Stromal cell of bone marrow (primary cell): ENCODE data around the gene PRCP.

Source experiments
- DNase-seq: peaks from one replicate; pipeline ENCODE4 v3.0.0-alpha.2; 2012; ENCODE audit warnings: low read depth

The PRCP gene

DNA sequence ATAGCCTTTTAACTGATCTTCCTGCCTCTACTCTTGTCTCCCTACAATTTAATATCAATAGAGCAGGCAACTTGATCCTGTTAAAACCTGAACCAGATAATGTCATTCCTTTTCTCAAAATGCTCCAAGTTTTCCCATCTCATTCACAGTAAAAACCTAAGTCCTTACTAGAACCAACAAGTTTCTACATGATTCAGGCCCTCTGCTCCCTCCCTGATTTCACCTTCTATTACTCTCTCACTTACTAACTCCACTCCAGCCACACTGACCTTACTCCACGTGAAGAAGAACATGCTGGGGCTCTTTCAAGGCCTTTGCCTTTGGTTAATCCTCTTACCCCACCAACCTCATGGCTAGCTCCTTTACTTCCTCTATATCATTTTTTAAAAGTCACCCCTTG is 71.1 kb downstream of the PRCP start:
- DNase-seq: no peak

DNA sequence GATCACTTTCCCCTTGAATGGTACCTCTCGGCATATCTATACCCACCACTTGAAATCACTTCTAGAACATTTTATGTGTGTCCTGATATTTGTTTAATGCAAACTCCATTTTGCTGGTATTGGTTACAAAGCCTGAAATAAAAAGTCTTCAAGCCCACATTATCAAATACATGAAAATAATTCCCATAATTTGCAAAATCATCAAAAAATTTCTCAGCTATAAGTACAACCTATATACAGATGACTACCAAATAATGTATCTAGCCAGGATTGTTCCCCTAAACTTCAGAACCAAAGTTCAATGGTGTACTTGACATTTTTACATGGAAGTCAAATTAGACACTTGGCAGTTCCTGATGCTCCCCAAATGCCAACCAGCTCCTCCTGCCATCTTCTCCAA is 71.8 kb downstream of the PRCP start:
- no peak for DNase-seq

- no peak for DNase-seq
These were observed 73.7 kb downstream of the PRCP start for GRCh38 chr11:82826526-82826925.

DNA sequence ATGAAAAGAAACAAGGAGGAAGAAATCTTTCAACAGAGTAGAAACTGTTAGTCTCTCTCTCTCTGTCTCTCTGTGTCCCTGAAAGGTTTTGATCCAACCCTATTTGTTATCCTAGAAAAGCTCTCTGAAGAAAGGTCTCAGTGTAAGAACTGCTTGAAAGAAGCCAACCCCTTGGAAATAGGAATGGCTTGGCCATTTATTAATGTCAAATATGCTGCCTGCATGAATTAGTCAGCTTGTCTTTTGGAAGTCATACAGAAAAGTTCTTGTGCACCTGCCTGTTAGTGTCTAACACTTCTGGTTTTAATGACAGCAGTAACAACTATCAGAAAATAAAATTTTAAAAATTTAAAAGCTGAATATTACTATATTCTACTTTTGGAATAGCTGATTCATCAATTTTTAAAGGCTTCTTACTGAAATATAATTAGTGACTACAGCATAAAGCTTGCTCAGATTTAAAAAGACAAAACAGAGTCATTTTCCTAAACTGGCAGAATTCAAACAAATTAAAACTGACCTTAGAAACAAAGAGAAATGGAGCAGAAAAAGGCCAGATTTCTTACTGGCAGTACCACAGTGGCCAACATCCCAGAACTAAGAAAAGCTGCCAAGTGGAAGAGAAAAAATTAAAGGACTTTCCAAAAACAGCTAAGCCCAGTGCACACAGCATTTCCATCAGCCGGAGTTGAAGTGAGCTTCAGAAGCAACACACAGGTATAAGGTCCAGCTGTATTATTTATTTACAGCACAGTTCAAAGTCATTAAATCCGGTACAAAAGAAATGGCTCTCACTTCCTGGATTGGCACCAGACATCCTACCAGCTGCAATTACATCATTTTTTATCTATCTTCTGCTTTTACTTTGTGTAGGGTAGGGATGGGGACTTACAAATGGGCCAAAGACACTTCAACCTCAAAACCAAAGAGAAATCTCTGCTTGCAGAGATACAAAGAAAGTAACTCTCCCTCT is 76.3 kb downstream of the PRCP start:
- DNase-seq: peak; percentile 1

DNA sequence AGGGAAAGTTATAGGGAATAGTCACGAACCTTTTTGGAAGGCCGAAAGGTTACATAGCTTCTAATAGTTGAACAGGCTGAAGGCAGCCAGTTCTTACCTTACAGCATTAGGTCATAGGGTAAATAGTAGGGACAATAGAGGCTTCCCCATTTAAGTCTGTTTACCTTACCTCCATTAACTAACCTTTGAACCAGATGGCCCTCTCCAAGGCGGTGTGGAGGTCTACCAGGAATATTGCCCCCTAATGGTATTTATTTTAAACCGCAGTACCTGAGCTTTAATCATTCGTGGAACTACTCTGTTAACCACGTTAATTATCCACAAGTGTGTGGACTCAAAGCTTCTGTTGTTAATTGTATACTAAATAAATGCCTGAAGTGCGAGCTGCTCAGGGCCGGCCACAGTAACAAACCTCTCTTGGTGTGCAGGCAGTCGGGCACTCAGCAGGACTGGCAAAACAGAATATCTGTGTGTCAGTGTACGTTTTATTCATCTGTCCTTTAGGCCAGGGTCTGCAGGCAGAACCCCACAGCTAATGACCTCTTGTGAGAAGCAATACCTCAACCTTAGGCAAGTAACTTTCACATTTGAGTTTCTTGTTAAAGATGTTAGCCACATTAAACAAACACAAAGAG is 81.7 kb downstream of the PRCP start:
- no peak for DNase-seq

- DNase-seq: no peak
These were observed 84.8 kb downstream of the PRCP start for GRCh38 chr11:82815406-82815805.

DNA sequence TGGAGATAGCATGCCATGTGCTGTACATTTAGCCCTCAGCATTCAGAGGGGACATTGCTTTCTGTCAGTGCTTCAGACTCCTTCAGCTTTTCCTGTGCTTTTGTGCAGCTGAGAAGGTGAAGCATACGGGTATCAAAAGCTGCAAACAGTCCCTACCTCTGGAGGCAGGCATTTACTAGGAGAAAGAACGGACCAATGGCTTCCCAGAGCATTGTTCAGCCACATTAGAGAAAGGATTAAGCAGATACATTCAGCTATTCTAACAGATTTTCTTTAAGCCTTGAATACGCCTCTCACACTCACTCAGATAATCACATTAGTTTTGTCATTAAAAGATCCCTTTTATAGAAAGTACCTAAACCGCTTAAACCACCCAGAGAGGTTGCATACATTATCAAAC is 85.9 kb downstream of the PRCP start:
- no peak for DNase-seq

DNA sequence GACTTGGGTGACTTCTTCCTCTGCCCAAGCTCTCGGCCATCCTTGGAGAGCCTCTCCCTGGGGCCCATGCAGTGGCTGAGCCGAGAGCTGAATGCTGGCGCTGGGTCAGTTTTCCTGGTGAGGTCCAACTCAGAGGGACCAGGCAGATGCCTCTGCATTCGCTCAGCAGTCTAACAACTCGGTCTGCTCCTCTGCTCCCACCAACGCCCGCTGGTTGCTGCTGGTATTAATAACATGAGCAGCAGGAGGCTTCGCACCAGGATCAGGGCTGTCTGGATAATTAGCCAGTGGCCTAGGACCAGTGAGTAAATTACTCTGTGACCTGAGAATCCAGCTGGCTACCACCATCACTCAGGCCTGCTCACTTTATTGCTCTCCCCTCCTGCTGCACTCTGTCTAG is 88.9 kb downstream of the PRCP start:
- no peak for DNase-seq

- no peak for DNase-seq
These were observed 89.5 kb downstream of the PRCP start for GRCh38 chr11:82810738-82811137.

DNA sequence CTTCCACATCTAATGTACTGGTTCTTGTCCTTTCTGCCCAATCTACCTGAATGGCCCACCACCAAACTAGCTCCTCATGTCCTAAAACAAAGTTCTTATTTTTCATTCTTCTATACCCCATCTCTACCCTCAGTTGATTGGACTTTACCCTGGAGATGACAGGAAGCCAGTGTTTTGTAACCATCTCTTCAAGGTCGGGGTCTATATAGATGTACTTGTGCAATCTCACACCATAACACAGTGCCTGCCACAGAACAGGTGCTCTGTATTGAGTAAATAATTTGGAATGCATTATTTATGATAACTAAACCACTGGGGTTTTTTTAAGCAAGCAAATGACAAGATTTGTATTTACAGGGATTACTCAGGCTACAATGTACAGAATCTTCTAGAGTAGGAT is 89.9 kb downstream of the PRCP start:
- no peak for DNase-seq

GRCh38 chr11:82807646-82808045 is 92.6 kb downstream of the PRCP start:
- no peak for DNase-seq

DNA sequence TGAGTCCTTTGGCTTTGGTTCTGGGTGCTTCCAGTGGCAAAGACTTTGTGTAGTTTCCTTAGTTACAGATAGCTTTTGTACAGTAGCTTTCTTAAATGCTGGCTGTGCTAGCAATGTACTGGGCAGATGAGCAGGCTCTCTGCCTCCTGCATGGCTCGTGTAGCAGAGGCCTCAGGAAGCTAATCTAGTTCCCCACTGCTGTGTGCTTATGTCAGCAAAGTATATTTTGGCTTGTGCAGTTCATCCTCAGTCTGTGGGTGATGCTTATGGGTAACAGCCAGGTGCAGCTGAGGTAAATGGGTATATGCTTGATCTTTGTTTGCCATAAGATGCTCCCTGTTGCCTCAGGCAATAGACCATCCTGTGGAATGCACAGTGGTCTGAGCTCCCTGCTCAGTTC is 97.5 kb downstream of the PRCP start:
- no peak for DNase-seq

DNA sequence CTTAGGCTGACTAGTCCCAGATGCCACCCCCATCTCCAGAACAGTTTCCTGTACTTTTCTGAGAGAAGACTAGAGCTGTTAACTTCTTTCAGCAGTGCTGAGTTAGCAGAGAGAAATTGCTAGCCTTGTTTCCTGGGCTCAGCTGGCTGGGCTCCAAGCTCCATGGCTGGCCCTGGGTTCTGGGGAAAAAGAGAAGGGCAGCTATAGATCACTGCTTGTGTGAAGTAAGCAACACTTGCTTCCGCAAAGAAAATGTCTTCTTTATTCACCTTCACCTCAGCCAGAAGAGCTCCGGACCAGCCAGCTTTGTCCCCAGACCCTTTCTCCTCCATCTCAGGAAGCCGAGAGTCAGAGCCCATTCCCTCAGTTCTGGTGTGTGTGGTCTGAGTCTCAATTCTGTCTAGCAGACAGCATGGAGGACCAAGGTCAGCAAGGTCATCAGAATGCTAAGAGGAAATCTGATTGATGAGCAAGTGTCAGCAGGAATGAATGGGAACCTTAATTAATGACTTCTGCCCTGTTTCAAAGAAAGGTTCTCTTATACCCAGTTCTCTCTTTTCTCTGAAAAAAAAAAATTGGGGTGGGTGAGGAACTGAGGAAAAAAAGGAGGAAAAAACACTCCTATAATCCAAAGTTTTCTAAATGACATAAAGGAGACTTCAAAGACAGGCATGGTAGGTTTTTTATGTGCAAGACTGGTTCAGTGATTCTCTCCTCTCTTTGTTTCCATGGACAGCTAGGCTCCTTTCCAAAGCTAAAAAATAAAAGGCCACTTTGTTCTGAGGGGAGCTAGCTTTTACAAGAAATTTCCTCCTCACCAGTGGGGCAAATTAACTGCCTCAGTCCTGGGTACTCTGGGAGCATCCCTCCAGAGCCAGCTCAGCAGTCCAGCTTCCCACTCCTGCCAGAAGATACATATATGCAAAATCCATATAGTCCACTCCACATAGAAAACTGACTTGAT is 103.0 kb downstream of the PRCP start:
- DNase-seq: no peak

GRCh38 chr11:82794490-82794889 is 105.7 kb downstream of the PRCP start:
- no peak for DNase-seq

DNA sequence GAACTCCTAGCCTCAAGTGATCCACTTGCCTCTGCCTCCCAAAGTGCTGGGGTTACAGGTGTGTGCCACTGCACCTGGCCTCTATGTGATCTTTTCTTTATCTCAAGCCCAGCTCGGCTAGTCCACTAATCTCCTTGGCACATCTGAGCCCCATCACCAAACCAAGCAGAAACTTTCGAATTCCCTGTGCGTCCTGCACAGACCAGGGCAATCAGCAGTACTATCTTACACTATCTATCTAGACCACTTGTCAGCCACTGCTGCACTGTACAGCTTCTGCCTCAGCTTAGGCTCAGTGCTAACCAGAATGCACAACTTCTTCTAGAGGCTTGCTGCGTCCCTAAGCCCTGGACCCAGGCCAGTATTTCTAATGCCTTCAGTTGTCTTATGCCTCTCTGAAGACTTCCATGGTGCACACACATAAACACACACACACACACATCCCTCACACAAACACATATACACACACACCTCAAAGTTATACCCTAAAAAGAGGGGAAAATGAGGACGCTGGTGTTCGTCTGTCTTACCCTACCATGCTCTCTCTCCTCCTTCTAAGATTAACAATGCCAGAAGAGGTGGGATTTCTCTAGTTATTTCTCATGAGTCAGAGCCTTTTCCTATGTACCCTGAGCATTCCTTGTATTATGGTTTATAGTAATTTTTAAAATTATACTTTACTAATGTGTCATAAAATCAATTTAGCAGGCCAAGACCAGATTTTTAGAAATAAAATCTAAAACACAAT is 107.2 kb downstream of the PRCP start:
- DNase-seq: no peak

DNA sequence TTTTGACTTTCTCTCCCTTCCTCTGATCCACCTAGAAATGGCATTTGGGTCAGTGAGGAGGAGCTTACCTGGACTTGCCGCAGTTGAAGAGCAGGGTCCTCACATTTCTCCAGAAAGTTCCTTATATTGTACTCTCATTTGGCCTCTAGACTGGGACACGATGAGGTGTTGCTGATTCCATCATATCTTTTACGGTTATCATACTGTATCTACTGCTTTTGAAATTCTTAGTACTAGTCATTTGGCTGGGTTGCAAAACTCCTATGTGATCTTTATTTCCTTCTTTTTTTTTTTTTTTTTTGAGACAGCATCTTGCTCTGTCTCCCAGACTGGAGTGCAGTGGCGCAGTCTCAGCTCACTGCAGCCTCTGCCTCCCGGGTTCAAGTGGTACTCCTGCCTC is 107.9 kb downstream of the PRCP start:
- no peak for DNase-seq

- no peak for DNase-seq
These were observed 108.5 kb downstream of the PRCP start for GRCh38 chr11:82791779-82792178.

GRCh38 chr11:82790723-82791484 is 109.3 kb downstream of the PRCP start:
- no peak for DNase-seq

- no peak for DNase-seq
These were observed 112.2 kb downstream of the PRCP start for GRCh38 chr11:82787981-82788380.

DNA sequence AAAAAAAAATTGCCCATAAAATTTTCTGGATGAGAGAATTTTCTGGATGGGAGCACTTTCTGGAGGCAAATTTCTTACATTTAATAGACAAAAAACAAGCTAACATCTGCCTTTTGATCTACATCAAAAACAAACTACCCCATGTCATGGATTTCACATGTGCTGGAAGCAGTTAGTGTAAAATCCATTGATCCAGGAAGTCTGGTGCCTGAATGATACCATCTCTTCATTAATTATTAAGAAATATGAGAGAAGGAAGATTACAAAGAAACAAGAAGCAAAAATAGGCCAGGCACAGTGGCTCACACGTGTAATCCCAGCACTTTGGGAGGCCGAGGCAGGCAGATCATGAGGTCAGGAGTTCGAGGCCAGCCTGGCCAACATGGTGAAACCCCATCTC is 113.4 kb downstream of the PRCP start:
- no peak for DNase-seq

- no peak for DNase-seq
These were observed 114.2 kb downstream of the PRCP start for GRCh38 chr11:82786001-82786400.
